Fibroblast of mammary gland (primary cell): ENCODE results near the gene NSD1.

Experiments used
- DNase-seq: peaks from one replicate; pipeline ENCODE4 v3.0.0-alpha.2; 2010; ENCODE audit warnings: low read depth
- H3K4me3 ChIP-seq: 2 replicates; pipeline ENCODE4 v1.5.1; 2011; ENCODE audit warnings: low read depth, mild to moderate bottlenecking, low read length, moderate library complexity; ENCODE audit not compliant: control insufficient read depth
- TF ChIP-seq, protein P1 (sequence below): conservative IDR thresholded peaks from 2 replicates; pipeline ENCODE4 v1.5.1; 2011; ENCODE audit warnings: low read depth, low read length, inconsistent platforms; ENCODE audit not compliant: control insufficient read depth, insufficient read depth

NSD1 gene

GRCh38 chr5:177349762-177350161 is 216.2 kb downstream of the NSD1 start:
- TF ChIP-seq, protein P1, sequence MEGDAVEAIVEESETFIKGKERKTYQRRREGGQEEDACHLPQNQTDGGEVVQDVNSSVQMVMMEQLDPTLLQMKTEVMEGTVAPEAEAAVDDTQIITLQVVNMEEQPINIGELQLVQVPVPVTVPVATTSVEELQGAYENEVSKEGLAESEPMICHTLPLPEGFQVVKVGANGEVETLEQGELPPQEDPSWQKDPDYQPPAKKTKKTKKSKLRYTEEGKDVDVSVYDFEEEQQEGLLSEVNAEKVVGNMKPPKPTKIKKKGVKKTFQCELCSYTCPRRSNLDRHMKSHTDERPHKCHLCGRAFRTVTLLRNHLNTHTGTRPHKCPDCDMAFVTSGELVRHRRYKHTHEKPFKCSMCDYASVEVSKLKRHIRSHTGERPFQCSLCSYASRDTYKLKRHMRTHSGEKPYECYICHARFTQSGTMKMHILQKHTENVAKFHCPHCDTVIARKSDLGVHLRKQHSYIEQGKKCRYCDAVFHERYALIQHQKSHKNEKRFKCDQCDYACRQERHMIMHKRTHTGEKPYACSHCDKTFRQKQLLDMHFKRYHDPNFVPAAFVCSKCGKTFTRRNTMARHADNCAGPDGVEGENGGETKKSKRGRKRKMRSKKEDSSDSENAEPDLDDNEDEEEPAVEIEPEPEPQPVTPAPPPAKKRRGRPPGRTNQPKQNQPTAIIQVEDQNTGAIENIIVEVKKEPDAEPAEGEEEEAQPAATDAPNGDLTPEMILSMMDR = no peak
- DNase-seq = no peak
- peak overlapping the region; percentile 100 for H3K4me3 ChIP-seq
